IMR-90 (cell line): ENCODE results near the gene CDK13. TPM values are rescaled to one million over a fixed set of nuclear protein-coding genes. Genes with fewer than 3 reads are reported as not detected.

Experiments used
- ATAC-seq: fragments of 200-7000 bp; cut with Tn5 transposase; 2 replicates; pipeline ENCODE4 v1.9.1; 2020; ENCODE audit warnings: low read depth, mild to moderate bottlenecking, moderate library complexity
- BruUV-seq: library from RNA; stranded (reverse); fragments of 400-500 nt; replicated peaks from 2 replicates; lab custom pipeline; 2021; lab: Mats Ljungman, UMichigan
- CTCF ChIA-PET: fragments of 300-600 bp; formaldehyde crosslinking; extraction: SDS; loops from one replicate; lab custom pipeline; 2021; ENCODE audit warnings: antibody characterized with exemption; lab: Yijun Ruan, JAX
- POLR2A ChIA-PET: fragments of 300-600 bp; sonication (Branson Sonifier 250); formaldehyde crosslinking; loops from one replicate; lab custom pipeline; 2022; ENCODE audit warnings: antibody characterized with exemption; ENCODE audit not compliant: unreplicated experiment; lab: Charles Lee
- DNase-seq: peaks from one replicate; pipeline ENCODE4 v3.0.0; 2013
- H2AFZ ChIP-seq: replicated peaks from 2 replicates; pipeline ENCODE3; 2013; ENCODE audit warnings: low read length, mild to moderate bottlenecking; ENCODE audit not compliant: poor library complexity
- H2AK5ac ChIP-seq: 2 replicates; pipeline ENCODE4 v1.6.1; 2013; ENCODE audit warnings: low read depth, low read length, inconsistent platforms
- H2AK9ac ChIP-seq: replicated peaks from 2 replicates; pipeline ENCODE3; 2013; ENCODE audit warnings: mild to moderate bottlenecking, low read depth, low read length, moderate library complexity; ENCODE audit not compliant: poor library complexity
- H2BK120ac ChIP-seq: 2 replicates; pipeline ENCODE4 v1.6.1; 2013; ENCODE audit warnings: low read depth, low read length, inconsistent platforms
- H2BK15ac ChIP-seq: 3 replicates; pipeline ENCODE4 v1.6.1; 2013; ENCODE audit warnings: low read depth, low read length, inconsistent platforms
- H2BK20ac ChIP-seq: 2 replicates; pipeline ENCODE4 v1.6.1; 2013; ENCODE audit warnings: low read depth, mild to moderate bottlenecking, inconsistent platforms, low read length, moderate library complexity
- H2BK5ac ChIP-seq: 2 replicates; pipeline ENCODE4 v1.6.1; 2013; ENCODE audit warnings: mild to moderate bottlenecking, low read depth, low read length, inconsistent platforms; ENCODE audit not compliant: poor library complexity, severe bottlenecking
- H3K14ac ChIP-seq: replicated peaks from 2 replicates; pipeline ENCODE4 v1.6.1; 2013; ENCODE audit warnings: low read depth, low read length, inconsistent platforms
- H3K18ac ChIP-seq: 2 replicates; pipeline ENCODE4 v1.6.1; 2013; ENCODE audit warnings: low read depth, low read length, control low read depth
- H3K23ac ChIP-seq: 2 replicates; pipeline ENCODE4 v1.6.1; 2013; ENCODE audit warnings: low read depth, low read length, inconsistent platforms
- H3K27ac ChIP-seq: 2 replicates; pipeline ENCODE4 v1.5.1; 2013; ENCODE audit warnings: mild to moderate bottlenecking, control low read depth, low read length; ENCODE audit not compliant: insufficient read depth
- H3K27me3 ChIP-seq: 2 replicates; pipeline ENCODE4 v1.6.1; 2013; ENCODE audit warnings: low read length; ENCODE audit not compliant: control insufficient read depth, insufficient read depth
- H3K36me3 ChIP-seq: 2 replicates; pipeline ENCODE4 v1.6.1; 2013; ENCODE audit warnings: low read length, mixed read lengths; ENCODE audit not compliant: control insufficient read depth, insufficient read depth
- H3K4ac ChIP-seq: 2 replicates; pipeline ENCODE4 v1.6.1; 2013; ENCODE audit warnings: low read depth, low read length, inconsistent platforms
- H3K4me1 ChIP-seq: 2 replicates; pipeline ENCODE4 v1.6.1; 2013; ENCODE audit warnings: low read length, mixed read lengths; ENCODE audit not compliant: control insufficient read depth, insufficient read depth
- H3K4me2 ChIP-seq: 2 replicates; pipeline ENCODE4 v1.6.1; 2013; ENCODE audit warnings: low read depth, mild to moderate bottlenecking, control low read depth, low read length, moderate library complexity
- H3K4me3 ChIP-seq: 2 replicates; pipeline ENCODE4 v1.5.1; 2013; ENCODE audit warnings: low read depth, mild to moderate bottlenecking, control low read depth, low read length, moderate library complexity; ENCODE audit not compliant: insufficient read depth
- H3K56ac ChIP-seq: 2 replicates; pipeline ENCODE4 v1.6.1; 2013; ENCODE audit warnings: low read length, inconsistent platforms; ENCODE audit not compliant: insufficient read depth; ENCODE audit errors: extremely low read depth
- H3K79me1 ChIP-seq, 2 experiments: 2 replicates each; pipeline ENCODE4 v1.6.1; 2013; ENCODE audit warnings: low read length in 2 of 2, inconsistent platforms in 1 of 2, low read depth in 1 of 2
- H3K9ac ChIP-seq: 2 replicates; pipeline ENCODE4 v1.6.1; 2013; ENCODE audit warnings: low read depth, low read length, control low read depth
- H3K9me1 ChIP-seq: 2 replicates; pipeline ENCODE4 v1.6.1; 2013; ENCODE audit warnings: low read length, inconsistent platforms; ENCODE audit not compliant: insufficient read depth
- H3K9me3 ChIP-seq: 2 replicates; pipeline ENCODE4 v1.6.1; 2013; ENCODE audit warnings: low read length; ENCODE audit not compliant: control insufficient read depth, insufficient read depth
- H4K20me1 ChIP-seq: 2 replicates; pipeline ENCODE4 v1.6.1; 2013; ENCODE audit warnings: low read length, inconsistent platforms; ENCODE audit not compliant: insufficient read depth
- H4K5ac ChIP-seq: 2 replicates; pipeline ENCODE4 v1.6.1; 2013; ENCODE audit warnings: mild to moderate bottlenecking, low read depth, low read length, control low read depth
- H4K8ac ChIP-seq, 2 experiments: 2 replicates each; pipeline ENCODE4 v1.6.1; 2013; ENCODE audit warnings: low read depth in 2 of 2, low read length in 2 of 2, control low read depth in 1 of 2, inconsistent platforms in 1 of 2
- H4K91ac ChIP-seq: 2 replicates; pipeline ENCODE4 v1.6.1; 2013; ENCODE audit warnings: low read depth, low read length, inconsistent platforms; ENCODE audit not compliant: insufficient read depth
- SMC3 ChIP-seq: fragments of 150-350 bp; IDR thresholded peaks from 2 replicates; pipeline ENCODE4 v1.6.1; 2016; ENCODE audit warnings: low read depth, mild to moderate bottlenecking, antibody characterized with exemption, low read length, moderate library complexity
- WGBS, 2 experiments: methylation state at CpG; one replicate each; pipeline versions ENCODE4 v1.1.5 to v1.1.7; 2013; ENCODE audit warnings: missing lambda C conversion rate in 2 of 2; ENCODE audit not compliant: insufficient read length in 1 of 2; ENCODE audit errors: extremely low coverage in 2 of 2; 5-methylcytosine and 5-hydroxymethylcytosine counted together
- dilution Hi-C: fragments of 300-500 bp; cut with HindIII; formaldehyde crosslinking; loops from one replicate; pipeline ENCODE4 v1.14.3; 2018; ENCODE audit warnings: low sequenced_read_pairs; ENCODE audit not compliant: unreplicated experiment
- in situ Hi-C: fragments of 300-500 bp; cut with MboI; formaldehyde crosslinking; loops from 3 replicates; pipeline ENCODE4 v1.14.3; 2019; ENCODE audit warnings: low sequenced_read_pairs, inconsistent platforms, mixed read lengths
- intact Hi-C: fragments of 100-400 bp; cut with micrococcal nuclease; formaldehyde crosslinking; loops from 2 replicates; pipeline ENCODE4 v1.10.0; 2022
- polyA plus RNA-seq, 3 experiments: library from polyadenylated mRNA; depleted of rRNA; stranded (reverse); fragments of >200 nt; gene quantifications; 2 replicates each; pipeline ENCODE4 v1.2.3, GENCODE V29; 2012; ENCODE audit warnings: low replicate concordance in 1 of 3
- total RNA-seq: library from RNA; depleted of rRNA; stranded (reverse); fragments of >200 nt; gene quantifications from 2 replicates; pipeline ENCODE4 v1.2.3, GENCODE V29; 2012

Gene CDK13
- total and polyA plus RNA-seq, 2 of the 4 experiments (the other 2 are of a cell fraction) = 20.1 to 50.4 TPM

DNA sequence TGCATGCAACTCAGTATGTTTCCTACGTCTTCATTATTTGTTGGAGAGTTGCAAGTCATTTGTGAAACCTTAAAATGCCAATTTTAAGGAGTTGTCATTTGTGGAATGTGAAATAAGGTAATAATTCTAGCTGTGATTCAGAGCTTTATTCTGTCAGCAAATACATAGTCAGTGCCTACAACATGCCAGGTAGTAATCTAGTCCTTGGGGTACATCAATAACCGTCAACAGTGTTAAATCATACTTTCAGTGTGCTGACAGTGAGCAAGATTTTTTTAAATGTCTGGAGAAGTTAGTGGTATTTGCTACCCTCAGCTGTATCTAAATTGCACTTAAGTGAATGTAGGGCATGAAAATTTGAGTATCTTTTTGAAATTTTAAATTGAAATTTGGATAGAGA is 147.7 kb downstream of the CDK13 start:
- no peak overlapping the region for H3K4me3 ChIP-seq
- no peaks in the 10 kb centered on the region for H3K27me3 ChIP-seq
- H3K9me1 ChIP-seq = no peaks in the 10 kb centered on the region
- peaks cover 19% of the 10 kb centered on the region for H3K36me3 ChIP-seq
- H4K5ac ChIP-seq = no peak overlapping the region
- no peak overlapping the region for H3K27ac ChIP-seq
- 80% methylated on average over 1 of the region's 2 CpGs; no CpG with 5 or more reads in 1 of the 2 experiments for WGBS, 2 experiments
- H2AFZ ChIP-seq = no peak overlapping the region
- POLR2A ChIA-PET = interaction anchor here (0.6 to 0.7 kb wide), 2 partner anchors 15 to 163 kb away, joined by 6 to 16 read pairs; no protein-coding TSS in a partner anchor
- no peak overlapping the region for H3K4me2 ChIP-seq
- no peak overlapping the region for H2AK9ac ChIP-seq
- no peak overlapping the region for H2BK5ac ChIP-seq
- no peak overlapping the region for H2AK5ac ChIP-seq
- H2BK15ac ChIP-seq = no peak overlapping the region
- H3K4ac ChIP-seq = no peak overlapping the region
- no peak overlapping the region for H4K8ac ChIP-seq
- H3K23ac ChIP-seq = no peak overlapping the region
- no TSS peak for BruUV-seq
- no peak overlapping the region for H4K91ac ChIP-seq
- H2BK20ac ChIP-seq = no peak overlapping the region
- no peak for TF ChIP-seq SMC3
- H3K14ac ChIP-seq = no peak overlapping the region
- H3K9ac ChIP-seq = no peak overlapping the region
- H3K79me1 ChIP-seq = peaks cover 12 to 14% of the 10 kb centered on the region in 2 experiments; a peak in 3 of 4 replicates
- no peaks in the 10 kb centered on the region for H3K9me3 ChIP-seq
- no peak overlapping the region for H3K56ac ChIP-seq
- H3K18ac ChIP-seq = no peak overlapping the region
- DNase-seq = no peak
- H3K4me1 ChIP-seq = no peaks in the 10 kb centered on the region
- no peak overlapping the region for H2BK120ac ChIP-seq
- H4K20me1 ChIP-seq = 0 out of 2 replicates have a peak, but pooled peaks cover 3% of the 10 kb centered on the region
- no peak for ATAC-seq
- dilution Hi-C loops (no loop called here), intact Hi-C loops (no loop called here), in situ Hi-C loops (no loop called here)
- CTCF ChIA-PET = interaction anchor here (0.6 kb wide), 1 partner anchor 20 kb away, joined by 3 read pairs; no protein-coding TSS in a partner anchor
